H1 (cell line): Measurements from ENCODE around the gene GABRG2. TPM values are rescaled to one million over a fixed set of nuclear protein-coding genes. Genes with fewer than 3 reads are reported as not detected.

Experiments used
- ATF3 ChIP-seq: IDR thresholded peaks from 2 replicates; pipeline ENCODE4 v1.6.1; 2011; ENCODE audit warnings: low read depth, mild to moderate bottlenecking, low read length; ENCODE audit not compliant: insufficient read depth
- GABPA ChIP-seq: IDR thresholded peaks from 2 replicates; pipeline ENCODE4 v1.6.1; 2011; ENCODE audit warnings: mild to moderate bottlenecking, low read length, moderate library complexity, borderline replicate concordance; ENCODE audit not compliant: insufficient read depth
- HDAC6 ChIP-seq: IDR thresholded peaks from one replicate; pipeline ENCODE4 v1.7.1; 2012; ENCODE audit warnings: low read depth, mild to moderate bottlenecking, inconsistent platforms, low read length, moderate library complexity
- JUN ChIP-seq: IDR thresholded peaks from 2 replicates; pipeline ENCODE4 v1.6.1; 2011; ENCODE audit warnings: low read depth, mild to moderate bottlenecking, improper control_type of control experiment, low read length
- KDM1A ChIP-seq: fragments of 200-600, 300-600 bp; sonication (generic); IDR thresholded peaks from 2 replicates; pipeline ENCODE4 v1.7.1; 2016; ENCODE audit warnings: mild to moderate bottlenecking, low read length, borderline replicate concordance
- KDM5A ChIP-seq: fragments of 200-600 bp; IDR thresholded peaks from 2 replicates; pipeline ENCODE4 v1.7.1; 2012; ENCODE audit warnings: mild to moderate bottlenecking, low read length, inconsistent platforms, mixed read lengths
- MAX ChIP-seq: IDR thresholded peaks from 2 replicates; pipeline ENCODE4 v1.6.1; 2012; ENCODE audit warnings: inconsistent platforms
- RAD21 ChIP-seq, 2 experiments: IDR thresholded peaks in 1 of 2; conservative IDR thresholded peaks in 1 of 2; 2 replicates each; pipeline ENCODE4 v1.6.1; 2011; ENCODE audit warnings: low read depth in 2 of 2, low read length in 2 of 2, improper control_type of control experiment in 1 of 2, inconsistent platforms in 1 of 2, mild to moderate bottlenecking in 1 of 2, moderate library complexity in 1 of 2
- SIN3A ChIP-seq, 2 experiments: IDR thresholded peaks in 1 of 2; conservative IDR thresholded peaks in 1 of 2; 2 replicates each; pipeline ENCODE4 v1.6.1; 2011 to 2012; ENCODE audit warnings: low read length in 2 of 2, improper control_type of control experiment in 1 of 2, low read depth in 1 of 2, mild to moderate bottlenecking in 1 of 2
- TAF1 ChIP-seq: IDR thresholded peaks from 2 replicates; pipeline ENCODE4 v1.6.1; 2011; ENCODE audit warnings: mild to moderate bottlenecking, low read depth, low read length
- YY1 ChIP-seq: IDR thresholded peaks from 2 replicates; pipeline ENCODE4 v1.6.1; 2011; ENCODE audit warnings: low read depth, mild to moderate bottlenecking, low read length
- polyA plus RNA-seq, 7 experiments: library from polyadenylated mRNA; depleted of rRNA in 3 of 7; stranded (reverse) in 5 of 7; unstranded in 2 of 7; fragments of >200 nt in 5 of 7; fragments of 200-250 nt in 2 of 7; gene quantifications; 1 replicate in 5 of 7; 2 replicates in 1 of 7; 4 replicates in 1 of 7; pipeline versions ENCODE4 v1.2.1 to v1.2.3, GENCODE V29; 2011 to 2013; ENCODE audit warnings: missing spikeins in 2 of 7, mixed read lengths in 2 of 7
- total RNA-seq: library from RNA; stranded (reverse); fragmentation: NEBNext Ultra II Directional; extraction: Animal tissue kit (Norgen Biotek cat#: 25700); gene quantifications from 2 replicates; pipeline ENCODE4 v1.2.1, GENCODE V29; 2021

The GABRG2 gene
- total and polyA plus RNA-seq, 2 of the 8 experiments (the other 6 are each of a cell fraction or from before 2014, with no cell fraction given): 2.0 to 2.8 TPM

- TF ChIP-seq RAD21 (IDR thresholded peaks at IDR 0.05 in 1 of 2, conservative IDR thresholded peaks at IDR 0.05 in 1 of 2; ENCODE audit: low read depth in 2 of 2, low read length in 2 of 2) (peak; percentile 15 to 30; a peak in 1 of 4 replicates), SIN3A (conservative IDR thresholded peaks at IDR 0.05 in 1 of 2, IDR thresholded peaks at IDR 0.05 in 1 of 2; ENCODE audit: low read depth in 1 of 2, low read length in 2 of 2) (peak; percentile 25 to 57; a peak in 2 of 4 replicates), GABPA (no peak), ATF3 (no peak), KDM5A (no peak), YY1 (peak; percentile 74; the same call in 1 of the 2 replicates), HDAC6 (no peak), MAX (0 out of 2 replicates have a peak, but pooled peaks have one; percentile 43), TAF1 (peak; percentile 60), JUN (no peak), KDM1A (no peak)
Measured at GRCh38 chr5:162128117-162128516, 60.5 kb downstream of the GABRG2 start (continued).
